GM19455 (cell line): ENCODE results near the gene RAB24.
"Not testable (repeated sequence)": the region's sequence is repeated elsewhere in the genome, so short reads cannot be mapped to it uniquely, and the experiment has no call there.

Experiments used
- ATAC-seq: cut with Tn5 transposase; IDR thresholded peaks from one replicate; pipeline ENCODE4 v1.9.1; 2021; ENCODE audit not compliant: unreplicated experiment

The RAB24 gene

GRCh38 chr5:177296581-177296980 lies 6.9 kb downstream of the RAB24 start:
- ATAC-seq: no peak

- ATAC-seq: no peak
Measured at GRCh38 chr5:177295924-177296323, 7.6 kb downstream of the RAB24 start.

- no peak for ATAC-seq
Measured at GRCh38 chr5:177294632-177295031, 8.9 kb downstream of the RAB24 start.

DNA sequence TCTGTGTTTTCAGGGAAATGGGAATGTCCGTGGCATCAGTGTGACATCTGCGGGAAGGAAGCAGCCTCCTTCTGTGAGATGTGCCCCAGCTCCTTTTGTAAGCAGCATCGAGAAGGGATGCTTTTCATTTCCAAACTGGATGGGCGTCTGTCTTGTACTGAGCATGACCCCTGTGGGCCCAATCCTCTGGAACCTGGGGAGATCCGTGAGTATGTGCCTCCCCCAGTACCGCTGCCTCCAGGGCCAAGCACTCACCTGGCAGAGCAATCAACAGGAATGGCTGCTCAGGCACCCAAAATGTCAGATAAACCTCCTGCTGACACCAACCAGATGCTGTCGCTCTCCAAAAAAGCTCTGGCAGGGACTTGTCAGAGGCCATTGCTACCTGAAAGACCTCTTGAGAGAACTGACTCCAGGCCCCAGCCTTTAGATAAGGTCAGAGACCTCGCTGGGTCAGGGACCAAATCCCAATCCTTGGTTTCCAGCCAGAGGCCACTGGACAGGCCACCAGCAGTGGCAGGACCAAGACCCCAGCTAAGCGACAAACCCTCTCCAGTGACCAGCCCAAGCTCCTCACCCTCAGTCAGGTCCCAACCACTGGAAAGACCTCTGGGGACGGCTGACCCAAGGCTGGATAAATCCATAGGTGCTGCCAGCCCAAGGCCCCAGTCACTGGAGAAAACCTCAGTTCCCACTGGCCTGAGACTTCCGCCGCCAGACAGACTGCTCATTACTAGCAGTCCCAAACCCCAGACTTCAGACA lies 9.5 kb downstream of the RAB24 start:
- no peak for ATAC-seq

DNA sequence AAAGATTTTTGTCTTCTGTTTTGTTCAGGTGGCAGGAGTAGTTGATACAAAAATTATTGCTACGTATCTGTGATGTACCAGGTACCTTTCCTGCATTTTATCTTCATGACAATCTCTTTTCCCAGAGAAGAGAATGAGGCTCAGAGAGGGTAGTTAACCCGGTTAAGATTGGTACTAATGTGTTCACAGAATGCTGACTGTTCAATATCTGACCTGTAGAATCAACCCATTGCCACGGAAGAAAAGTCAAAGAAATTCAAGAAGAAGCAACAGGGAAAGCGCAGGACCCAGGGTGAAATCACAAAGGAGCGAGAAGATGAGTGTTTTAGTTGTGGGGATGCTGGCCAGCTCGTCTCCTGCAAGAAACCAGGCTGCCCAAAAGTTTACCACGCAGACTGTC lies 11.8 kb downstream of the RAB24 start:
- ATAC-seq: no peak

DNA sequence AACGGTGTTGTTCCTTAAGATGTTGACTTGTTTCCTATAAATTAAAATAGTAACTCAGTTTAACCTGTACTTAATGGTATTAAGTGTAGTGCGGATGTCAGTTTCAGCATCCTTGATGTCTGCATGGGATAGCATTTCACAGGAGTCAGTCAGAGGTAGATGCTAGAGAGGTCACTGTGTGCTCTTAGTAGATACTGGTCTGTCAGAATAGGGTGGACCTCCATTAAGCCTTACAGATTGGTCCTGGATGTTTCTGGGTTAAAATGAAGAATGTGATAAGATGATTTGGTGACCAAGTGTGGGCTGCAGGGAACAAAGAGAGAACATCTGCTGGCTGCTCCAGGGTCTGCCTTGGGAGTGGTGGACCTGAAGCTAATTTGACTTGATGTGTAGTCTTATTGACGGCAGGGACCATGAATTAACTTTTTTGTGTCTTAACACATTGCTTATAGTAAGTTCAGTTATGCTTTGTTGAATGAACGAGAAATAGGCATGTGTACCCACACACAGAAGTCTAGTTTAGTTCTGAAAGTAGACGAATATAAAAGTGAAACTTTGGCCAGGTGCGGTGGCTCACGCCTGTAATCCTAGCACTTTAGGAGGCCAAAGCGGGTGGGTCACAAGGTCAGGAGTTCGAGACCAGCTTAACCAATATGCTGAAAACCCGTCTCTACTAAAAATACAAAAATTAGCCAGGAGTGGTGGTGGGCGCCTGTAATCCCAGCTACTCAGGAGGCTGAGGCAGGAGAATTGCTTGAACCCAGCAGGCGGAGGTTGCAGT lies 12.5 kb downstream of the RAB24 start:
- ATAC-seq: no peak

DNA sequence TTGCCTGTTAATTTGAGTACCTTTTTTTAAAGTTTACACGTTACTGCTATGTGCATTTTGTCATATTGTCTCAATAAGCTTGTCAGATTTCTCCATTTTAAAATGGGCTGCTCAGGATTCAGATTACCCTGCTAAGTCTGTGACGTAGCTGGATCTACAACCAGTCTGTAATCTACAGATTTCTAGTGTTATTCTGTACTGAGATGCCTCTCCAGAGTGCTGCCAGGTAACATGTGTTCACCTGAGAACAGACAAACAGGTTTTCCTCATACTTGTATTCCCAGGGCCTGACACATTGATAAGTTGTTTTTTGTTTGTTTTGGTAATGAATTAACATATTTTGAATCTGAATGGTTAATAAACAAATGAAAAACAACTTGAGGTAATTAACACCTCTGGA lies 15.3 kb downstream of the RAB24 start:
- no peak for ATAC-seq

DNA sequence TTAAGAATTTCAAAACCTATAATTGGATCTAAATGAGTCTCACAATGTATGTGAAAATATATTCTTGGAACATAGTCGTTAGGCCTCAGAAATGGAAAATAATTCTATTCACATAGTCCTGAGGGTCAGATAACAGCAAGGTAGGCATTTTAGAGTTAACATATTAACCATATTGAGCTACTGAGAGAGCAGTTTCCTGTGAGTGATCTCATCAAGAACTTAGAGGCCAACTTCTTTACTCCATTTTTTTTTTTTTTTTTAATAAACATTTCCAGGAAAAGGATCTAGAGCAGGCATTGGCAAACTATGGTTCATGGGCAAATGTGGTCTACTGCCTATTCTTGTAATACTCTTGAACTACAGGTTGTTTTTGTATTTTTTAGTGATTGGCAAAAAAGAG lies 26.6 kb downstream of the RAB24 start:
- ATAC-seq: no peak

GRCh38 chr5:177275883-177276282 lies 27.6 kb downstream of the RAB24 start:
- no peak for ATAC-seq

- ATAC-seq: no peak
Measured at GRCh38 chr5:177271113-177271512, 32.4 kb downstream of the RAB24 start.

- ATAC-seq: no peak
Measured at GRCh38 chr5:177270653-177271052, 32.9 kb downstream of the RAB24 start.

GRCh38 chr5:177269976-177270375 lies 33.5 kb downstream of the RAB24 start:
- ATAC-seq: no peak

DNA sequence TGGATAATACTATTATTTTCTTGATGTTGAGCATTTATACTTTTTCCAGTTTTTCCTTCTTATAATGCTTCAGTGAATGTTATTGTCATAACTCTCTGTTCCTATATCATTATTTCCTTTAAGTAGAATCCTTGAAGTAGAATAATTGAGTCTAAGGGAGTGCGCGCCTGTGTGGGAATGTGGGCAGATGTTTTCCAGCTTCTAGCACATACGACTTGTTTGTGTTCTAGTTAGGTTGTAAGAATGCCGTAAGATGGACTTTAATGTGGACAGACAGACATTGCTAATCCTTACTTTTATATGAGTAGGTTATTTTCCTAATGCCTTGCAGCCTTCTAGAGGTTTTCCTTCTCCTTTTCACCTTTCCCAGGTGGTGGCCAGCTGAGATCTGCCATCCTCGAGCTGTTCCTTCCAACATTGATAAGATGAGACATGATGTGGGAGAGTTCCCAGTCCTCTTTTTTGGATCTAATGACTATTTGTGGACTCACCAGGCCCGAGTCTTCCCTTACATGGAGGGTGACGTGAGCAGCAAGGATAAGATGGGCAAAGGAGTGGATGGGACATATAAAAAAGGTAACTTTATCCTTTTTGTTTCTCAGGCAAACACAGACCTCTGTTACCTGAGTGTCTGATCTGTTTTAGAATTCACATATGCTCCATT lies 34.2 kb downstream of the RAB24 start:
- ATAC-seq: no peak

- ATAC-seq: no peak
Measured at GRCh38 chr5:177265395-177265794, 38.1 kb downstream of the RAB24 start.

DNA sequence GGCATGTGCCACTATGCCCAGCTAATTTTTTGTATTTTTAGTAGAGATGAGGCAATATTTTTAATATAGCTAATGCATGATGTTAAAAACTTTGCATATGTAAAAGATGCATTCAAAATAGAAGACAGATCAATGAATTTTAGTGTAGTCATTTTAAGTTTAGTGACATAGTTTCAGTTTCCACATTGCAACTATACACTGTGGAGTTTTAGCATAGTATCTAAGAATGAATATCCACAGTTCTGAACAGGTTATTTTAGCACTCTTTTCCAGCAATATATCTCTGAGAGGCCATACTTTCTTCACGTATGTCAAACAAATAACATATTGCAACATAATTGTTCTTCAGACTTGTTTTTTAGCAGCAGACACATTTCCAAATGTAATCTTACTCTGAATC lies 39.3 kb downstream of the RAB24 start:
- ATAC-seq: no peak

GRCh38 chr5:177261510-177261909 lies 42.0 kb downstream of the RAB24 start:
- ATAC-seq: no peak

- no peak for ATAC-seq
Measured at GRCh38 chr5:177260961-177261360, 42.6 kb downstream of the RAB24 start.

GRCh38 chr5:177258711-177259110 lies 44.8 kb downstream of the RAB24 start:
- not testable (repeated sequence) for ATAC-seq

- no peak for ATAC-seq
Measured at GRCh38 chr5:177256296-177256695, 47.2 kb downstream of the RAB24 start.

DNA sequence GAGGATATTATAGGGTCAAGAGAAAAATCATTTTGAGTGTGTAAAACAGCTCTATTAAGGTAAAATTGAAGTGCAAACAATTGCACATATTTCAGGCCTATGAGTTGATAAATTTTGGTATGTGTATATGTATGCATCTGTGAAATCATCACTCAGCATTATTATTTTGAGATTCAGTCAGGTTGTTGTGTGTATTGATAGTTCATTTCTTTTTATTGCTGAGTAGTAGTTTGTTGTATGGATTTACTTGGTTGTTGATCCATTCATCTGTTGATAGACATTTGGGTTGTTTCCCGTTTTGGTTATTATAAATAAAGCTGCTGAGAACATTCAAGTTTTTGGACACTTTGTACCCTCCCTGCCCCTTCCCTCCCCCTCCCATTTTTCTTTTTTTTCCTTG lies 50.3 kb downstream of the RAB24 start:
- no peak for ATAC-seq
